HG03196 (cell line): ENCODE results near the gene STK24.
A peak's percentile ranks its signal among the peaks of the same experiment; 100 is the strongest.

Source experiments
- ATAC-seq: cut with Tn5 transposase; IDR thresholded peaks from one replicate; pipeline ENCODE4 v1.9.1; 2021; ENCODE audit not compliant: unreplicated experiment

The STK24 gene

GRCh38 chr13:98534821-98535220 lies 42.1 kb downstream of the STK24 start:
- no peak for ATAC-seq

- no peak for ATAC-seq
These were observed 43.0 kb downstream of the STK24 start for GRCh38 chr13:98533912-98534311.

DNA sequence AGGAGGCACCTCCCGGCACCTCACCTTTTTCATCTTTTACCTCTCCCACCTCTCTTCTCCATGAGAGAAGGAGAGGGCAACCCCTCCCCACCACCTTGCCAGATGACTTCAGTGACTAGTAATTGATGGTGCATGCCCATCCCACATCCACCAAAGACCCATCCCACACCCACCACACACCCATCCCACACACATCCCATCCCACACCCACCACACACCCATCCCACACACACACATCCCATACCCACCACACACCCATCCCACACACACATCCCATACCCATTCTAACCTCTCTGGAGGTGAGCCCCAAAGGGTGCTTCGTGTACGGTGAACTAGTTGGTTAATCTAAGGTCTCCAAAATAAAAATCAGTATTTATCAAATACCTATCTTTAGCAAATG lies 44.7 kb downstream of the STK24 start:
- ATAC-seq = no peak

DNA sequence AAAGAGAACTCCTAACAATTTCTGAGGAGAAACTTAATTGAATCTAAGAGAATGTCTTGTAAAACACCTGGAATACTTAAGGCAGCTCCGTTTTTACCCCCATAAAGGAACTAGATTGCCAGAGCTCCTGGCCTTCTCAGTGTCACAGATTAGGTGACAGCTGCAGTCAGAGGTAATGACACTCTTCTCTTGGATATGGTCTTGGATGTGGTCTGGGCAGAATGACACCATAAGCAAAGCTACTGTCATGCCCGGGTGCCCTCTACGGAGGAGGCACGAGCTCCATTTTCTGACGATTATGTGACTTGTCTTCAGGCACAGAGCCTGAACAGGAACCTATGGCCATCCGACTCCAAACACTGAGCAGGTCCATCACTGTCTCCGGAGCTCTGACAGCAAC lies 46.7 kb downstream of the STK24 start:
- ATAC-seq = no peak

GRCh38 chr13:98529171-98529570 lies 47.7 kb downstream of the STK24 start:
- no peak for ATAC-seq

DNA sequence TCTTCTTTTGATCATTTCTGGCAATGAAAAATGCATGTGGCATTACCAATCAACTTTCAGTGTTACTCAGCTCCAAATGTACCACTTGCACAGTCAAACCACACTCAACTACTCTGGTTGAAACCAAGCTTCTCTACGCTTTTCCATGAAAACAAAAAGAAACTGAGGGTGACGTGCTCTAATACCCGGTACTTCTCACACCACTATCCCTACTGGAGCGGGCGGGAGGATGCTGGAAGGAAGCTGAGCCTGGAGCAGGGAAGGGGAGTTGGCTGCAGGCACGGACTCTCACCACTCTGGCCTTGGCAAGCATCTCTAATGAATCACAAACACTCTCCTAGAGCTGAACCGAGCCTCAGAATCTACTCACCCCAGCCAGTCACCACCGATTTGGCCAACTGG lies 48.2 kb downstream of the STK24 start:
- no peak for ATAC-seq

DNA sequence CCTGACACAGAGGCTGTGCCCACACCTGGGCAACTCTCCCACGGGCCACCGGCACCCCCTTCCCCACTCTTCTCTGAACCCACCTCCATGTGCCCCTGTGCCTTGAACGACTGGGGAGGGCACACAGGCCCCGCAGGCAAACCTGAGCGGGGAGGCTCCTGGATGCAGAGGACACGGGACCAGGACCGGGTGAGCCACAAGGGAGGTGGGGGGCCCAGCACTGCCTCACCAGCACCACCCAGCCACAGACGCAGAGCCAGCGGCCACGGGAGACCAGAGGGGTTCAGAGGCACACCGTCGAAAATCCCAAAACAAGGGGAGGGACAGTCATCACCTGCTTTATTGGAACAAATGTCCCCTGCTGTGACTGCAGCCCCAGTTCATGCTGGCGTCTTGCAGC lies 49.4 kb downstream of the STK24 start:
- ATAC-seq = no peak

DNA sequence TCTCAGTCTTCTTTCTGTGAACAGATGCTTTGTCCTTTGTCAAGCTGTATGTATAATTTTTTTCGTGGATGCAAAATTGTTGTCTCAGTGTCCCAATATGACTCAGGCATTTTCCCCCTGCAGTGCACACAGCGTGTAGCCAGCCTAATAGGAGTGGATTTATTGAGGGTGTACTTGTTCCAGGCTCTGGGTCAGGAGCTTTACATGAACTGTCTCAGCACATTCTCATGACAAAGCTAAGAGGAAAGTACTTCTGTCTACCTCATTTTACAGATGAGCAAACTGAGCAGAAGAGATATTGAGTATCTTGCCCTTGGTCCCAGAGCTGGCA lies 50.8 kb downstream of the STK24 start:
- ATAC-seq = no peak

GRCh38 chr13:98525456-98526181 lies 51.3 kb downstream of the STK24 start:
- ATAC-seq = no peak

- no peak for ATAC-seq
These were observed 52.1 kb downstream of the STK24 start for GRCh38 chr13:98524793-98525192.

GRCh38 chr13:98524391-98524790 lies 52.5 kb downstream of the STK24 start:
- no peak for ATAC-seq

DNA sequence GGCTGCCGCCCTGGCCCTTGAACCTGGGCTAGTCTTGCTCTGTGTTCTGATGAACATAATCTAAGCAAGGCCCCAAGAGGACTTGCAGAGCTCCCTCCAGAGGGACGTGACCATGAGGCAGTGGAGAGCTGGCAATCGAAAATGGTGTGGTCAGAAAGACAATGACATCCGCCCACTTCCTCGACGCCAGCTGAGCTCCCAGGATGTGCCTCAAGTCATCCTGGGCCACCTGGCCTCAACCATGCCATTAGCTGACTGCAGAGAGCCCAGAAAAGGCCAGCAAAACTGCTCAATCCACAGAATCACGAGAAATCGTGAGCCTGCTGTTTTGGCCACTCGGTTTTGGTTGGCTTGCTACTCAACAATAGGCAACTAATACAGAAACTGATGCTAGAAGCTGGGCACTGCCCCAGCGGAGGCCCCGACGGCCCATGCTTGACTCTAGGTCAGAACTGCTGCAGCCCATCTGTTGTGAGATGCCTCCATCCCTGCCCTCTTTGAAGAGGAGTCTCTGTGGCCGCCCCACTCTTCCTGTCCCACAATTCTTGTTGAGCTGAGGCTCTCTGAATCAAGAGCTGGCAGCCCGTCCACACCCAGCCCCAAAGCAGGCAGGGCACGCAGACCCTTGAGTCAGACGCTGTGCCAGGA lies 53.3 kb downstream of the STK24 start:
- ATAC-seq = peak; percentile 48

- ATAC-seq = no peak
These were observed 54.5 kb downstream of the STK24 start for GRCh38 chr13:98522371-98522770.

DNA sequence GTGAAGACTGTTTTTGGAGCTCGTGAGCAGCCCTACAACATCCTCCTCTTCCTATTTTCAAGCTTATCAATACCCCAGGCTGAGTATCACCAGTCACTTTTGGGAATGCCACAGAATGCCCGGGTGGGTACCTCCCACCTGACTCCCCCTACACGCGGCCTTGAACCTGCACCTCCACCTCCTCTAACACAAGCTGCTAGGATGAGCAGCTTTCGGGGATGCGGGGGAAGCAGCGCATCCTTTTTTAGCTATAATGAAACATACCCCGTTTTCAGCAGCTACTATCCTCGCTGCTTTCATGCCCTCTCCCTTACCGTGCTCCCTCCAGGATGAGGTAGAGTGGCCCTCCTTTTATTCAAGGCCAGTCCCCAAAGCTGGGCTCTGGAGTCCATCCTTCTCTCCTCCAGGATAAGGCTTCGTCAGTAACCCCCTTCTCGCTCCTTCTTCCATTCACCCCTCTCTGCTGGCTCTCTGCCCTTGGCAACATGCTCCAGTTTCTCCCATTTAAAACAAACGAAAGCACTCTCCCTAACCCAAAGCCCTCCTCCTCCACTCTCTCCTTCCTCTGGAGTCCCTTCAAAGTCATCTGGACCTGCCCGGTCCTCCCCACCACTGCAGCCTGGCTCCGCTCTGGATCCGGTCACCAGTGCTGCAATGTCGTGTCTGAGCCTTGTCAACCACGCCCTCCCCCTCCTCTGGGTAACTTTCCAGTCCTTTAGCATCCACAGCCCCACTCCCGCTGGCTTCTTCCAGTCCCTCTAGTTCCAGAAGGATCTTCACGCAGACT lies 55.3 kb downstream of the STK24 start:
- no peak for ATAC-seq

GRCh38 chr13:98520674-98521449 lies 56.0 kb downstream of the STK24 start:
- no peak for ATAC-seq

DNA sequence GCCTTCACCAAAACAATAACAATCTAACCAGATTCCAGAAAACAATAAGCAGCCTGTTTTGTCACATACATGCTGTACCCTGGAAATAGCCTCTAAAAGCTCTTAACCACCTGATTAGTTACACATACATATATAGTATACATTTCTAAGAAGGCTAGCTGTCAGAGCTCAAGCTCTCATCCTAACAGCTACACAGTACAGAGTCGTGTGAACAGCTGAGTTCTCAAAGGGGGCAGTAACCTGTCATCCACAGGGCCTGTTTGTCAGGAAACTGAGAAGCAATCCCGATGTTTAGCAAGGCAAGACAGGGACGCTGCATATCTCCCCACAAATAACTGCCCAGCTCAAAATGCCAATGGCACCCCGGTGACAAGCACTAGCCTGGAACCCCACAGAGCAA lies 56.9 kb downstream of the STK24 start:
- ATAC-seq = no peak

DNA sequence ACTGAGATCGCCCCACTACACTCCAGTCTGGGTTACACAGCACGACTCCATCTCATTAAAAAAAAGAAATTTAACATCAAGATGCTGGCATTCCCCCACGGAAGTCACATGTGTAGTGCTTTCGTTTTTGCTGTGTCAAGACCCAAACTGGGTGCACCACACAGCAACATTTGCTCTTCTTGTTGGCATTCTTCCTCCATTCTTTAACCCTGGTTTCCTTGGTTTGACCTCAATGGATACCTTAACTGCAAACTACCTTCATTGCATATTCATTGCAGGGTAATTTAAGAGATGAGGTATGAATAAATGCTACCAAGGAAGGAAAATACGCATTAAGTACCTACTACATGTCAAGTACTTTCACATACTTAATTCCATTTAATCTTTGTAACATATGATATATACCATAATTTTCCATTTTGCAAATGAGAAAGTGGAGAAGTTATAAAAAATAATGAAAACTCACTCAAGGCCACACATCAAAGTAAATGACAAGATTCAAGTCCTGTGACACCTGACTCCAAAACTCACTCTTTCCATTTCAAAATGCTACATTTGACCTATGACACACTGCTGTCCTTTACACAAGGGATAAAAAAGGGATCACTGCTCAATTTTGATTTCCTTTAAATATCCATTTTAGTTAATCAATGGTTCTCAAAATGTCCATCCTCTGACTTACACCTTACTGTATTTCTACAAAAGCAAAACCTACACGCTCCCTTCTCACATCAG lies 59.2 kb downstream of the STK24 start:
- peak; percentile 28 for ATAC-seq

DNA sequence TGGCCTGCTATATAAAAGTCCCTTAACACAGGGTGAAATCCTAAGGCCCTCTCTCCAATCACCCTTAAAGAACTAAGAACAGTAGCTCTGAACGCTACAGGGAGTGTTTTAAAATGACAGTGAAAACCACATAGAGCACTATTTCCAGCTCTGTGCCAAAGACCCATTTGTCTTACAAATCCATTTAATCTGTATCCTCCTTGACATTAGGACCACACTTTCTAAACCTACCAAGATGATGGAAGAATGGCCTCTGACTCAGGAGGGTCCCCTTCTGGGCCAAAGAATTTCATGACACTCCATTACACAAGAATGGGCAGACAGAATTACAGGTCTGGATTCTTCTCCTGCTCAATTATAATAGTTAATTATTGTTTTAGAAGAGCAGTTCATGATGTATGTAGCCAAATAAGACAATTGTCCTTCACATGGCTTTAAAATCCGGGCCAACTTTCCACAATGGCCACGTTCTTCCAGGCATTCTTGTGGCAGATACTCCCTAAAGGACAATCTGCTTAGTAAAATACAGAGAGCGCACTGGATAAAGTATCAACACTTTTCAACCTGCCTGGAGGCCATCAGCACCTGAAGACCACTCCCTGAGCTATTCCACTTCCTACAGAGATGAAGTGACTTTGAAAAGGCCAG lies 61.0 kb downstream of the STK24 start:
- peak; percentile 26 for ATAC-seq

GRCh38 chr13:98514288-98514687 lies 62.6 kb downstream of the STK24 start:
- ATAC-seq = no peak

DNA sequence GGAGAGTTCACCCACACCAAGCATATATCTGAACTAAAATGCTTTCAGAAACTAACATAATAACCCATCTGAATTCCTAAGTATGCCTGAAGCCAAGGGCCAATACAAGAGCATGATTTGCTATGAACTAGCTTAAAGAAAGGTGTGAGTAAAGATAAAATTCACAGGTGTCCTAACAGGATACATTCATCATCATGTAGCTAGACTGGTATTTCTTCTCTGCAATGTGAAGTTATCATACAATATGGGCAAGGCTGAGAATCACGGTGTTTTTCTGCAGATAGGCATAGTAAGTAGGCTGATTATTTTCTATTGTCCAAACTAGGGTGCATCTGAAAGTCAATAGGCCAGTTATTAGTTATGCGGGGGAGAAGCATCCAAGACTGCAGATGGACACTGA lies 63.1 kb downstream of the STK24 start:
- ATAC-seq = no peak
